Uterus (tissue), 2 donors: ENCODE data around the gene WNT6.

Source experiments
- POLR2A ChIP-seq, 2 donors: fragments of 450-650 bp; IDR thresholded peaks; one replicate each; pipeline ENCODE4 v1.6.1; 2016; ENCODE audit warnings: antibody characterized with exemption in 2 of 2, mild to moderate bottlenecking in 1 of 2, moderate library complexity in 1 of 2
- TF ChIP-seq, protein P1 (sequence below), 4 experiments: fragments of 200-600 bp in 2 of 4; fragments of 450-650 bp in 2 of 4; sonication (generic) in 2 of 4; IDR thresholded peaks; one replicate each; pipeline ENCODE4 v1.5.1; 2016 to 2019; ENCODE audit warnings: antibody characterized with exemption in 4 of 4, mild to moderate bottlenecking in 2 of 4, moderate library complexity in 1 of 4

DNA sequence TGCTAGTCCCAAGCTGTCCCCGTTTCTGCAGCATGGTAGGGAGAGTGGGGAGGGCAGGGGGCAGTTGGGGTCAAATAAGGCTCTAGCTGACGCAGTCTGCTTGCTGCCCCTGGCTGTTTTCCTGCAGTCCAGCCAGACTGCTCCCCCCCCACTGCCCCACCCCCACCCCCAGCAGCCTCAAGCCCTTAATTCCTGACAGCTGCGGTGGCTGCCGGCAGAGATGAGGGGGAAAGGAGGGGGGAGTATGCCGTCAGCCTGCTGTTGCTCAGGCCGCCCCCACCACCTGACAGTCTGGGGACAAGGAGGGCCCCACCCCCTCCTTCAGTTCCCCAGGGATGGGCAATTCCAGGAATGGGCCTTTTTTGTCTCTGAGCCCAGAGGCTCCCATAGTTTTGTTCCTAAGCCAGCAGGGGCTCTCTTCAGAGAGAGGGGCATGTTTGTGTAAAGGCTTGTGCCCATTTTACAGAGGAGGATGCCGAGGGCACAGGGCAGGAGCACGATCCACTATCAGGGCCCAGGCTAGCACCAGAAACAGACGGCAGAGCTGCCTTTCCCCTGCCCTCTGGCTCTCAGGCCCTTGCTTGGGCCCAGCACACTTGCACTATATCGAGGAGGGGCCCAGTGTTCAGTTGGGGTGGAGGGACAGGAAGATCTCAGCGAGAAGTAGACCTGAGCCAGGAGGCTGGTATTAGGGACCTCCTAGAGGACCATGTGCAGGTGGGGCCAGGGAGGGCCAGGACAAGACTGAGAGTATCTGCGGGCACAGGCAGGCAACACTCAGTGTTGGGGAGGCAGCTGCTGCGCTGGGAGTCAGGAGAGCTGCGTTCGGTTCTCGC lies 19.5 kb downstream of the WNT6 start:
- TF ChIP-seq, protein P1, sequence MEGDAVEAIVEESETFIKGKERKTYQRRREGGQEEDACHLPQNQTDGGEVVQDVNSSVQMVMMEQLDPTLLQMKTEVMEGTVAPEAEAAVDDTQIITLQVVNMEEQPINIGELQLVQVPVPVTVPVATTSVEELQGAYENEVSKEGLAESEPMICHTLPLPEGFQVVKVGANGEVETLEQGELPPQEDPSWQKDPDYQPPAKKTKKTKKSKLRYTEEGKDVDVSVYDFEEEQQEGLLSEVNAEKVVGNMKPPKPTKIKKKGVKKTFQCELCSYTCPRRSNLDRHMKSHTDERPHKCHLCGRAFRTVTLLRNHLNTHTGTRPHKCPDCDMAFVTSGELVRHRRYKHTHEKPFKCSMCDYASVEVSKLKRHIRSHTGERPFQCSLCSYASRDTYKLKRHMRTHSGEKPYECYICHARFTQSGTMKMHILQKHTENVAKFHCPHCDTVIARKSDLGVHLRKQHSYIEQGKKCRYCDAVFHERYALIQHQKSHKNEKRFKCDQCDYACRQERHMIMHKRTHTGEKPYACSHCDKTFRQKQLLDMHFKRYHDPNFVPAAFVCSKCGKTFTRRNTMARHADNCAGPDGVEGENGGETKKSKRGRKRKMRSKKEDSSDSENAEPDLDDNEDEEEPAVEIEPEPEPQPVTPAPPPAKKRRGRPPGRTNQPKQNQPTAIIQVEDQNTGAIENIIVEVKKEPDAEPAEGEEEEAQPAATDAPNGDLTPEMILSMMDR (IDR thresholded peaks at IDR 0.05), result no peak
- TF ChIP-seq POLR2A (IDR thresholded peaks at IDR 0.05), result no peak
